ENCODE results near the gene FBXL4.
A peak's percentile ranks its signal among the peaks of the same experiment; 100 is the strongest.

The FBXL4 gene

DNA sequence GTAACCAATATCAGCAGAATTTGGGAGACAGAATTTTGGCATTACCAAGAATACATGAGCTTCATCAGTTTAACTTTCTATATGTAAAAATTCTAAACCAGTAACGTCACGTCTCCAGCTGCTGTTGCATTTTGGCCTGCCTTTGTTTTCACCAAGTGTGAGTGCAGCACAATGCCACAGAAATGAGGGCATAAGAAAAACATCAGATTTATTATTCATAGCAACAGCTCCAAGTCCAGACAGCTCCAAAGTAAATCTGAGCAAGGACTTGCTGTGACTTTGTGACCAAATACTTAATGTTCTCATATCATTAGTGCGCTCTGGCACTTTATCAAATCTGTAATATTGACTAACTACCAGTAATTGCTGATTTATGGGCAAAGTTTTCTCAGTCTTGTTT, 11.0 kb upstream of the FBXL4 start:
- H3K27me3 Mint-ChIP-seq (ENCODE audit: low read depth) = no peaks in the 10 kb centered on the region
- TF ChIP-seq CTCF (IDR thresholded peaks at IDR 0.05; ENCODE audit: unreplicated experiment in 3 of 3) = no peak
- H3K4me3 Mint-ChIP-seq = no peak overlapping the region
- no peak overlapping the region for H3K27ac Mint-ChIP-seq
- H3K9me3 Mint-ChIP-seq = no peaks in the 10 kb centered on the region
- H3K36me3 Mint-ChIP-seq (ENCODE audit: low read depth) = no peaks in the 10 kb centered on the region
- H3K4me1 Mint-ChIP-seq = no peaks in the 10 kb centered on the region

- no peak overlapping the region for H3K27ac Mint-ChIP-seq
- no peaks in the 10 kb centered on the region for H3K36me3 Mint-ChIP-seq (ENCODE audit: low read depth)
- no peaks in the 10 kb centered on the region for H3K27me3 Mint-ChIP-seq (ENCODE audit: low read depth)
- H3K4me1 Mint-ChIP-seq = no peaks in the 10 kb centered on the region
- H3K9me3 Mint-ChIP-seq = no peaks in the 10 kb centered on the region
- TF ChIP-seq CTCF (IDR thresholded peaks at IDR 0.05; ENCODE audit: unreplicated experiment in 3 of 3) = no peak
- H3K4me3 Mint-ChIP-seq = no peak overlapping the region
Observed at GRCh38 chr6:98957450-98957849, 9.7 kb upstream of the FBXL4 start.

DNA sequence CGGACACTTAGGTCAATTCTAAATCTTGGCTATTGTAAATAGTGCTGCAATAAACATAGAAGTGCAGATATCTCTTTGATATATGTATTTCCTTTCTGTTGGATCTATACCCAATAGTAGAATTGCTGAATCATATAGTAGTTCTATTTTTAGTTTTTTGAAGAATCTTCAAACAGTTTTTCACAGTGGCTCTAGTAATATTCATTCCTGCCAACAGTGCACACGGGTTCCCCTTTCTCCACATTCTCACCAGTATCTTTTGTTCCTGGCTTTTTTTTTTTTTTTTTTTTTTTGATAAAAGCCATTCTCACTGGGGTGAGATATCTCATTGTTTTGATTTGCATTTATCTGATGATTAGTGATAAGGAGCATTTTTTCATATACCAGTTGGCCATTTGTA, 1.8 kb upstream of the FBXL4 start:
- Mint-ChIP-seq H3K4me1 (peaks cover 21% of the 10 kb centered on the region), H3K27me3 (ENCODE audit: low read depth) (no peaks in the 10 kb centered on the region), H3K36me3 (ENCODE audit: low read depth) (peaks cover 4% of the 10 kb centered on the region), H3K4me3 (peak overlapping the region; percentile 33 to 64 (median 63)), H3K9me3 (peaks cover 2% of the 10 kb centered on the region), H3K27ac (peak overlapping the region in 1 of 3 experiments; percentile 23)
- no peak for TF ChIP-seq CTCF (IDR thresholded peaks at IDR 0.05; ENCODE audit: unreplicated experiment in 3 of 3)

GRCh38 chr6:98946879-98947410, 801 bp downstream of the FBXL4 start:
- Mint-ChIP-seq H3K36me3 (ENCODE audit: low read depth) (peaks cover 24% of the 10 kb centered on the region), H3K27me3 (ENCODE audit: low read depth) (no peaks in the 10 kb centered on the region)

DNA sequence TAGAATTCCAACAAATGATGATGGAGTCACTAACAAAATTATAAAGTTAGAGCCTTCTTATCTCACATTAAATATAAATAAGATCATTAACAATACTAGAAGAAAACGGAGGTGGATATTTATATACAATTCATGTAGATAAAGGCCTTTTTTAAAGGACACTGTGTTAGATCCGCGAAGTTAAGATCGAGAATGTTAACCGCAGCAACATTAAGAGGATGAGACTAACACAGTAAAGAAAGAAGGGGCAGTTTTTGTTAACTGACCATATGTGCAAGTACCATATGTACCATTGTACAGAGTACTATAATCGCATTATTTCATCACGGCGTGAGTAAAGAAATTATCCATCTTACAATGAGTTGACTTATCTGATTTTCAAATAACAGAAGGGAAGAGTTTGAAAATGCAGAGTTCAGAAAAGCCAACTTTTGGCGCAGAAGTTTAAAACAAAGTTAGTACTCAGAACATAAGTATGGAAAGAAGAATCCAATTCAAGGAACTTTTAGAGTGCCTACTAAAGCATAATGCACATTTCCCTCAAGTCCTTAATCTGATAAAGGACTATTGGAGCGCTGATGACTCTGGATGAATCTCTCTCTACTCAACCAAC, 1.4 kb downstream of the FBXL4 start:
- Mint-ChIP-seq H3K27ac (peak overlapping the region; percentile 69 to 96 (median 86)), H3K4me1 (peaks cover 22% of the 10 kb centered on the region), H3K36me3 (ENCODE audit: low read depth) (peaks cover 30% of the 10 kb centered on the region), H3K27me3 (ENCODE audit: low read depth) (no peaks in the 10 kb centered on the region), H3K4me3 (peak overlapping the region; percentile 89 to 97 (median 96)), H3K9me3 (peaks cover 18% of the 10 kb centered on the region)
- no peak for TF ChIP-seq CTCF (IDR thresholded peaks at IDR 0.05; ENCODE audit: unreplicated experiment in 3 of 3)

More at GRCh38 chr6:98946879-98947410, 801 bp downstream of the FBXL4 start:
- H3K9me3 Mint-ChIP-seq = peaks cover 16% of the 10 kb centered on the region
- H3K27ac Mint-ChIP-seq = peak overlapping the region; percentile 69 to 96 (median 86)
- TF ChIP-seq CTCF (IDR thresholded peaks at IDR 0.05; ENCODE audit: unreplicated experiment in 3 of 3) = no peak
- H3K4me3 Mint-ChIP-seq = peak overlapping the region; percentile 89 to 97 (median 96)
- H3K4me1 Mint-ChIP-seq = peaks cover 22% of the 10 kb centered on the region
